BJ (cell line): ENCODE data around the gene SLIT3. TPM values are rescaled to one million over a fixed set of nuclear protein-coding genes. Genes with fewer than 3 reads are reported as not detected.
A peak's percentile ranks its signal among the peaks of the same experiment; 100 is the strongest.

Experiments
- CTCF ChIA-PET: fragments of 350-600 bp; formaldehyde crosslinking; extraction: SDS; loops from one replicate; lab custom pipeline; 2021; ENCODE audit warnings: antibody characterized with exemption, inconsistent platforms; lab: Yijun Ruan, JAX
- POLR2A ChIA-PET: fragments of 300-600 bp; sonication (Branson Sonifier 250); formaldehyde crosslinking; extraction: SDS; loops from one replicate; lab custom pipeline; 2021; ENCODE audit warnings: antibody characterized with exemption; lab: Charles Lee
- DNase-seq: peaks from one replicate; pipeline ENCODE4 v3.0.0-alpha.2; 2011; ENCODE audit warnings: low read depth
- H3K27me3 ChIP-seq: 2 replicates; pipeline ENCODE4 v1.6.0; 2011; ENCODE audit warnings: low read length; ENCODE audit not compliant: control insufficient read depth, insufficient read depth
- H3K36me3 ChIP-seq: 2 replicates; pipeline ENCODE4 v1.5.1; 2011; ENCODE audit warnings: low read length; ENCODE audit not compliant: control insufficient read depth, insufficient read depth
- H3K4me3 ChIP-seq: 2 replicates; pipeline ENCODE4 v1.5.1; 2011; ENCODE audit warnings: low read depth, mild to moderate bottlenecking, control low read depth, low read length
- CTCF ChIP-seq: IDR thresholded peaks from 2 replicates; pipeline ENCODE4 v1.5.1; 2011; ENCODE audit warnings: low read depth, mild to moderate bottlenecking, control low read depth, inconsistent platforms, low read length, moderate library complexity; ENCODE audit not compliant: insufficient read depth
- polyA plus RNA-seq: library from polyadenylated mRNA; depleted of rRNA; stranded (reverse); fragments of >200 nt; gene quantifications from 2 replicates; pipeline ENCODE4 v1.2.3, GENCODE V29; 2011

The SLIT3 gene
- polyA plus RNA-seq, 1 experiment: 26.8 TPM

- POLR2A ChIA-PET: no interaction called here
- CTCF ChIA-PET: interaction anchor here (0.9 kb wide), 1 partner anchor 69 kb away, joined by 3 read pairs; no protein-coding TSS in a partner anchor
These were observed 30.1 kb downstream of the SLIT3 start for GRCh38 chr5:169270827-169271226.

GRCh38 chr5:169268019-169268418, 32.9 kb downstream of the SLIT3 start:
- DNase-seq: peak; percentile 96
- Histone ChIP-seq H3K4me3 (no peak overlapping the region), H3K27me3 (no peaks in the 10 kb centered on the region), H3K36me3 (no peaks in the 10 kb centered on the region)
- no peak for TF ChIP-seq CTCF
- ChIA-PET POLR2A (no interaction called here), CTCF (interaction anchor here (1.3 to 1.6 kb wide), 2 partner anchors 12 to 32 kb away, joined by 6 to 7 read pairs; partner anchors contain the start of gene SLIT3)

More at GRCh38 chr5:169270827-169271226, 30.1 kb downstream of the SLIT3 start:
- Histone ChIP-seq H3K36me3 (no peaks in the 10 kb centered on the region), H3K4me3 (no peak overlapping the region), H3K27me3 (no peaks in the 10 kb centered on the region)
- no peak for TF ChIP-seq CTCF
- DNase-seq: no peak

GRCh38 chr5:169265888-169266287, 35.1 kb downstream of the SLIT3 start:
- Histone ChIP-seq H3K27me3 (no peaks in the 10 kb centered on the region), H3K4me3 (no peak overlapping the region), H3K36me3 (no peaks in the 10 kb centered on the region)
- DNase-seq: no peak
- CTCF ChIA-PET: interaction anchor here (0.6 to 0.8 kb wide), 2 partner anchors 36 to 261 kb away, joined by 3 read pairs; no protein-coding TSS in a partner anchor
- TF ChIP-seq CTCF: peak; percentile 30; the same call in 1 of the 2 replicates
- POLR2A ChIA-PET: no interaction called here

- no peaks in the 10 kb centered on the region for H3K27me3 ChIP-seq
- no peak for DNase-seq
- H3K36me3 ChIP-seq: no peaks in the 10 kb centered on the region
- CTCF ChIA-PET: no interaction called here
- POLR2A ChIA-PET: no interaction called here
- no peak for TF ChIP-seq CTCF
- no peak overlapping the region for H3K4me3 ChIP-seq
These were observed 37.3 kb downstream of the SLIT3 start for GRCh38 chr5:169263591-169263990.

- H3K27me3 ChIP-seq: no peaks in the 10 kb centered on the region
- DNase-seq: no peak
- TF ChIP-seq CTCF: no peak
- no peak overlapping the region for H3K4me3 ChIP-seq
- H3K36me3 ChIP-seq: no peaks in the 10 kb centered on the region
- CTCF ChIA-PET: interaction anchor here (1.0 kb wide), 2 partner anchors 8 to 31 kb away, joined by 3 to 4 read pairs; no protein-coding TSS in a partner anchor
- POLR2A ChIA-PET: no interaction called here
These were observed 39.9 kb downstream of the SLIT3 start for GRCh38 chr5:169260896-169261569.
